Testis (tissue), 2 donors: ENCODE data around the gene TRUB2.

Source experiments
- POLR2A ChIP-seq: fragments of 450-650 bp; IDR thresholded peaks from one replicate; pipeline ENCODE4 v1.6.1; 2017; ENCODE audit warnings: antibody characterized with exemption, mild to moderate bottlenecking, moderate library complexity
- TF ChIP-seq, protein P1 (sequence below), 3 experiments: fragments of 450-650 bp in 2 of 3; fragments of 200-600 bp in 1 of 3; sonication (generic) in 1 of 3; IDR thresholded peaks; one replicate each; pipeline ENCODE4 v1.5.1; 2016 to 2019; ENCODE audit warnings: antibody characterized with exemption in 3 of 3, mild to moderate bottlenecking in 2 of 3, moderate library complexity in 1 of 3

DNA sequence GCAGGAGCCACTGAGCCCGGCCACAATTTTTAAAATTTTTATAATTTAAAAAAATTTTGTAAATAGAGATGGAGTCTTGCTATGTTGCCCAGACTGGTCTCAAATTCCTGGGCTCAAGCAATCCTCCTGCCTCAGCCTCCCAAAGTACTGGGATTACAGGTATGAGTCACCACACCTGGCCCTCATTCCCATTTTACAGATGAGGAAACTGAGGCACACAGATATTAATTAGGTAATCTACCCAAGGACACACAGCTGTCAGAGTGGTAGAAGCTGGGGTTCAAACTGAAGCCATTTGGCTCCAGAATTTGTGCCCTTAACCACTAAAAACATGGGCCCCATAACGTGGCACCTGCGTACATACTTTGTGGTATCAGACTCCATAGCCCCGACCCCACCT, 7.5 kb downstream of the TRUB2 start:
- TF ChIP-seq, protein P1, sequence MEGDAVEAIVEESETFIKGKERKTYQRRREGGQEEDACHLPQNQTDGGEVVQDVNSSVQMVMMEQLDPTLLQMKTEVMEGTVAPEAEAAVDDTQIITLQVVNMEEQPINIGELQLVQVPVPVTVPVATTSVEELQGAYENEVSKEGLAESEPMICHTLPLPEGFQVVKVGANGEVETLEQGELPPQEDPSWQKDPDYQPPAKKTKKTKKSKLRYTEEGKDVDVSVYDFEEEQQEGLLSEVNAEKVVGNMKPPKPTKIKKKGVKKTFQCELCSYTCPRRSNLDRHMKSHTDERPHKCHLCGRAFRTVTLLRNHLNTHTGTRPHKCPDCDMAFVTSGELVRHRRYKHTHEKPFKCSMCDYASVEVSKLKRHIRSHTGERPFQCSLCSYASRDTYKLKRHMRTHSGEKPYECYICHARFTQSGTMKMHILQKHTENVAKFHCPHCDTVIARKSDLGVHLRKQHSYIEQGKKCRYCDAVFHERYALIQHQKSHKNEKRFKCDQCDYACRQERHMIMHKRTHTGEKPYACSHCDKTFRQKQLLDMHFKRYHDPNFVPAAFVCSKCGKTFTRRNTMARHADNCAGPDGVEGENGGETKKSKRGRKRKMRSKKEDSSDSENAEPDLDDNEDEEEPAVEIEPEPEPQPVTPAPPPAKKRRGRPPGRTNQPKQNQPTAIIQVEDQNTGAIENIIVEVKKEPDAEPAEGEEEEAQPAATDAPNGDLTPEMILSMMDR (IDR thresholded peaks at IDR 0.05): no peak
- no peak for TF ChIP-seq POLR2A
